ENCODE results near the gene FBXO39. TPM values are rescaled to one million over a fixed set of nuclear protein-coding genes. Genes with fewer than 3 reads are reported as not detected.

The FBXO39 gene
- total RNA-seq, 2 experiments from 2014 or later, result 0.36 to 0.71 TPM

DNA sequence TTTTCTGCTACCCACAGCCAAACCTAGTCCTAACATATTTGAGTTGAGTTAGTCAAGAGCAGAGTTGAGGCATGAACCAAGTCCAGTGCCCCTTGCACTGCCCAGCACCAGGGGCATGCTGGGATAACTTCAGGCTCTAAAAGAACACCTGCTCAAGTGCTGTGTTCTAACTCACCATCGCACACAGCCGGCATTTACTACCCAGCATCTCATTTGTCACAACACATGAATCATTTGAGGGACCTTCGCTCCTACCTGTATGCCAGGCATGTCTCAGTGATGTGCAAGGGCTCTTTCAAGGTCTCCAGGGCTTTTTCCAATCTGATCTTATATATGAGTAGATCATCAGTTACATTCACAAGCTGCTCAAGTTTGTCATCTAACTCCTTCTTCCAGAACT, 42.9 kb downstream of the FBXO39 start:
- Mint-ChIP-seq H3K27ac (no peak overlapping the region), H3K4me1 (ENCODE audit: low read depth) (no peaks in the 10 kb centered on the region), H3K9me3 (no peaks in the 10 kb centered on the region), H3K27me3 (peaks cover 31% of the 10 kb centered on the region), H3K4me3 (no peak overlapping the region), H3K36me3 (ENCODE audit: low read depth) (no peaks in the 10 kb centered on the region)
- Histone ChIP-seq H3K4me3 (ENCODE audit: low read length) (no peak overlapping the region), H3K4me1 (ENCODE audit: insufficient read depth, low read length) (no peaks in the 10 kb centered on the region), H3K27me3 (ENCODE audit: control insufficient read depth in 1 of 2, insufficient read depth in 2 of 2, low read length in 2 of 2) (peaks cover 3 to 6% of the 10 kb centered on the region in 2 experiments), H3K27ac (ENCODE audit: low read depth in 1 of 2, low read length in 2 of 2) (no peak overlapping the region), H3K36me3 (ENCODE audit: insufficient read depth, low read length) (no peaks in the 10 kb centered on the region), H3K9me3 (ENCODE audit: control insufficient read depth in 1 of 2, insufficient read depth in 1 of 2, low read length in 2 of 2) (no peaks in the 10 kb centered on the region)
- CTCF ChIA-PET, result no interaction called here
- DNase-seq (no peak), ATAC-seq (ENCODE audit: poor library complexity) (no peak)
- TF ChIP-seq, protein P1, sequence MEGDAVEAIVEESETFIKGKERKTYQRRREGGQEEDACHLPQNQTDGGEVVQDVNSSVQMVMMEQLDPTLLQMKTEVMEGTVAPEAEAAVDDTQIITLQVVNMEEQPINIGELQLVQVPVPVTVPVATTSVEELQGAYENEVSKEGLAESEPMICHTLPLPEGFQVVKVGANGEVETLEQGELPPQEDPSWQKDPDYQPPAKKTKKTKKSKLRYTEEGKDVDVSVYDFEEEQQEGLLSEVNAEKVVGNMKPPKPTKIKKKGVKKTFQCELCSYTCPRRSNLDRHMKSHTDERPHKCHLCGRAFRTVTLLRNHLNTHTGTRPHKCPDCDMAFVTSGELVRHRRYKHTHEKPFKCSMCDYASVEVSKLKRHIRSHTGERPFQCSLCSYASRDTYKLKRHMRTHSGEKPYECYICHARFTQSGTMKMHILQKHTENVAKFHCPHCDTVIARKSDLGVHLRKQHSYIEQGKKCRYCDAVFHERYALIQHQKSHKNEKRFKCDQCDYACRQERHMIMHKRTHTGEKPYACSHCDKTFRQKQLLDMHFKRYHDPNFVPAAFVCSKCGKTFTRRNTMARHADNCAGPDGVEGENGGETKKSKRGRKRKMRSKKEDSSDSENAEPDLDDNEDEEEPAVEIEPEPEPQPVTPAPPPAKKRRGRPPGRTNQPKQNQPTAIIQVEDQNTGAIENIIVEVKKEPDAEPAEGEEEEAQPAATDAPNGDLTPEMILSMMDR (IDR thresholded peaks at IDR 0.05), result no peak
- intact Hi-C loops (cut with DNase I, micrococcal nuclease), result no loop called here
- POLR2A ChIA-PET, result no interaction called here

DNA sequence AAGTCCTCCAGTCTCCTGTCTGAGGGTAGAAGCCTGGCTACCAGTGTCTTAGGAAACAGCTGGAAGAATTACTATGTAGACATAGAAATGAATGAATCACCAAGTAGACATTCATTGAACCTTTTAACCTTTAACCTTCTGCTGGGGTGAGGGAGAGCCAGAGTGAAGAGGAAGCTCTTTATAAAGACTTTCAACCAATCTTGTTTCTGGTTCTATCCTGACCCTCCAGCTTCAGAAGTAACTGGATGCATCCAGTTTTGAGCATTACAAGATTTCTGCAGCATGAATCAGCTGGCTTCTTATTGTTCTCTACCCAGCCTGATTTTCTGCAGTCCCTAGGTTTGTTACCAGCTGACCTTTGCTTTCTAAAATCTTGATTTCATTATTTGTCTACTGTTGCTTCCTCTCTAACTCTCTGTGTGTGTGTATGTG, 47.0 kb downstream of the FBXO39 start:
- H3K27ac ChIP-seq (ENCODE audit: low read depth in 1 of 2, low read length in 2 of 2), result no peak overlapping the region
- Mint-ChIP-seq H3K4me3 (no peak overlapping the region), H3K9me3 (no peaks in the 10 kb centered on the region), H3K36me3 (ENCODE audit: low read depth) (no peaks in the 10 kb centered on the region), H3K4me1 (ENCODE audit: low read depth) (no peaks in the 10 kb centered on the region), H3K27me3 (peaks cover 28% of the 10 kb centered on the region), H3K27ac (no peak overlapping the region)
- ATAC-seq (ENCODE audit: poor library complexity), result no peak
- H3K27me3 ChIP-seq (ENCODE audit: control insufficient read depth in 1 of 2, insufficient read depth in 2 of 2, low read length in 2 of 2), result peaks cover under 1 to 3% of the 10 kb centered on the region in 2 experiments
- POLR2A ChIA-PET, result interaction anchor here (0.8 kb wide), 1 partner anchor 14 kb away, joined by 3 read pairs; no protein-coding TSS in a partner anchor
- no peaks in the 10 kb centered on the region for H3K4me1 ChIP-seq (ENCODE audit: insufficient read depth, low read length)
- CTCF ChIA-PET, result no interaction called here
- H3K4me3 ChIP-seq (ENCODE audit: low read length), result no peak overlapping the region
- H3K36me3 ChIP-seq (ENCODE audit: insufficient read depth, low read length), result no peaks in the 10 kb centered on the region
- TF ChIP-seq, protein P1 (IDR thresholded peaks at IDR 0.05), result no peak
- intact Hi-C loops (cut with DNase I, micrococcal nuclease), result no loop called here
- no peak for DNase-seq
- H3K9me3 ChIP-seq (ENCODE audit: control insufficient read depth in 1 of 2, insufficient read depth in 1 of 2, low read length in 2 of 2), result no peaks in the 10 kb centered on the region

DNA sequence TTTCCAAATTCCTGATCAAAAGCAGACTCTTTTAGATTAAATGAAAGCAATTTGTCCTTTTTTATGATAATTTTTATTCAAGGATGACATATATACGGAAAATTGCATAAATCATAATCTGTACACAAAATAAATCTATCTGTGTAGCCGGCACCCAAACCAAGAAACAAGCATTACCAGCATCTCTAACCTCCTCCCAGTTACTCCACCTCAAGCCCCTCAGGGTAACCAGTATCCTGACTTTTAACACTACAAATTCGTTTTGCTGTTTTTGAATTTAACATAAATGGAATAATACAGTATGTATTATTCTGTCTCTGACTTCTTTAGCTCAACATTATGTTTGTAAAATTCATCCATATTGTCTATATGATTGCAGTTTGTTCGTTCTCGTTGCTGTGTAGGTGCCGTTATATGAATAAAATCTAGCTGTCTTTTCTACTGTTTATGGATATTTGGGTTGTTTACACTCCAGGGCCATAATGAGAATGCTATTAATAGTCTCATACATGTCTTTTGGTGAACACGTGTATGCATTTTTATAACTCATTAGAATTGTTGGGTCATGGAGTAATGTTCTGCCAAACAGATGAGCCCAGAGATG, 54.5 kb downstream of the FBXO39 start:
- Mint-ChIP-seq H3K4me3 (no peak overlapping the region), H3K9me3 (no peaks in the 10 kb centered on the region), H3K4me1 (ENCODE audit: low read depth) (peaks cover 15% of the 10 kb centered on the region), H3K27me3 (peaks cover 70% of the 10 kb centered on the region), H3K36me3 (ENCODE audit: low read depth) (no peaks in the 10 kb centered on the region), H3K27ac (no peak overlapping the region)
- Histone ChIP-seq H3K4me3 (ENCODE audit: low read length) (no peak overlapping the region), H3K27ac (ENCODE audit: low read depth in 1 of 2, low read length in 2 of 2) (no peak overlapping the region), H3K27me3 (ENCODE audit: control insufficient read depth in 1 of 2, insufficient read depth in 2 of 2, low read length in 2 of 2) (peaks cover 32 to 47% of the 10 kb centered on the region in 2 experiments), H3K4me1 (ENCODE audit: insufficient read depth, low read length) (peaks cover 13% of the 10 kb centered on the region), H3K36me3 (ENCODE audit: insufficient read depth, low read length) (no peaks in the 10 kb centered on the region), H3K9me3 (ENCODE audit: control insufficient read depth in 1 of 2, insufficient read depth in 1 of 2, low read length in 2 of 2) (no peaks in the 10 kb centered on the region)
- DNase-seq (no peak), ATAC-seq (ENCODE audit: poor library complexity) (no peak)
- ChIA-PET CTCF (no interaction called here), POLR2A (no interaction called here)
- intact Hi-C loops (cut with DNase I, micrococcal nuclease), result no loop called here
- TF ChIP-seq, protein P1 (IDR thresholded peaks at IDR 0.05), result no peak
